HG02759 (cell line): ENCODE measurements around the gene GIPC1.

Experiments used
- ATAC-seq: cut with Tn5 transposase; IDR thresholded peaks from one replicate; pipeline ENCODE4 v1.9.1; 2021; ENCODE audit warnings: mild to moderate bottlenecking, moderate library complexity; ENCODE audit not compliant: unreplicated experiment

GIPC1 gene

DNA sequence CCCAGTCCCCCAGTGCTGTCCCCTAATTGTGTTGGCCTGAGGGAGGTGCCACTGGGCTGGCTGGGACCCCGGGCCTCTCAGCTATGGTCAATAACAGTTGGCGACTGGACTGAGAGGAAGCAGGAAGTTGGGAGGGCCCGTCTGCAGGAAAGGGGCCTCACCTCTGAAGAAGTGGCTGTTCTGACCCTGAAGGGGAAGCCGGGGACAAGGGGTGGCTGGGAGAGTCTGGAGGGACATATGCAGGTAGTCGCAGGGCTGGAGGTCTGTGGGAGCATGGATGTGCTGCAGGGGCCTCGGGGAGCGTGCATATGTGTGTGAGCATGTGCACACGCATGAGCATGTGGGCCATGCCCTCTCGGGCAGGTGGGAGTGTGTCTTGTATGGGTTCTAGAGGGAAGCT is 56.9 kb downstream of the GIPC1 start:
- no peak for ATAC-seq

DNA sequence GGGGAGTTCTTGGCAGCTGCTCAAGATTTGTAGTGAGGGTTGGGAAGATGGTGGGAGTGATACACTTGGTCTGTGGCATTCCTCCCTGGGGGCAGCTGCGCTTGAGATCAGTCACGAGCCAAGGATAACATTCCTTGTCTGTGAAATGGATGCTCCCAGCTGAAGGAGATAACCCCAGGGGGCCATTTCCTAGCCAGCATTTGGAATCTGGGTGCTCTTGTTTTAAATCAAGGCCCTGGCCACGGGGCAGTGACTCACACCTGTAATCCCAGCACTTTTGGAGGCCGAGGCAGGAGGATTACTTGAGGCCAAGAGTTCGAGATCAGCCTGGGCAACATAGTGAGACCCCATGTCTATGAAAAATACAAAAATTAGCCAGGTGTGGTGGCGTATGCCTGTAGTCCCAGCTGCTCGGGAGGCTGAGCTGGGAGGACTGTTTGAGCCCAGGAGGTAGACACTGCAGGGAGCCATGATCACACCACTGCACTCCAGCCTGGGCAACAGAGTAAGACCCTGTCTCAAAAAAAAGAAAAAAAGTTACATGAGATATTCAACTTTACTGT is 58.3 kb downstream of the GIPC1 start:
- ATAC-seq, result no peak

DNA sequence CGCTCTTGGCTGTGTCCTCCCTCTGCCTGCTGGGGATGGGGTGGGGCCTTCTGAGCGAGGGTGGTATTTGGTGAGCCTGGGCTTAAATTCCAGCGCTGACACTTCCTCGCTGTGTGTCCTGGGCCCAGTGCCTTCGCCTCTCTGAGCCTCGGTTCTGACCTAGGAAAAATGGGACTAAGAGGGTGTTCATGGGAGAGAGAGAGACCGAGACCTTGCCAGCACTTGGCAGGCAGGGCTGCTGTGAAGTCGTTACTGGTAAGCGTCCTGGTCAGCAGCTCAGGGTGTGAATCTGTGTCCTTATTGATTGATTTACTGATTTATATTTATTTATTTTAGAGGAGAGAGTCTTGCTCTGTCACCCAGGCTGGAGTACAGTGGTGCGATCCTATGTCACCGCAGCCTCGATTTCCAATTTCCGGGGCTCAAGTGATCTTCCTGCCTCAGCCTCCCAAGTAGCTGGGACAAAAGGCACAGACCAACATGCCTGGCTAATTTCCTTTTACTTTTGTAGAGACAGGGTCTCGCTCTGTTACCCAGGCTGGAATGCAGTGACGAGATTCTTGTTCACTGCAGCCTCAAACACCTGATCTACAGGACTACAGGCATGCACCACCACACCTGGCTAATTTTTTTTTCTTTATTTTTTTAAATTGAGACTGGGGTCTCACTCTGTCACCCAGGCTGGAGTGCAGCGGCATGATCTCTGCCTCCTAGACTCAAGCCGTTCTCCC is 60.4 kb downstream of the GIPC1 start:
- no peak for ATAC-seq

- ATAC-seq, result no peak
Observed at GRCh38 chr19:14434543-14435319, 61.2 kb downstream of the GIPC1 start.

- ATAC-seq, result peak; percentile 29
Observed at GRCh38 chr19:14433554-14434501, 62.1 kb downstream of the GIPC1 start.

DNA sequence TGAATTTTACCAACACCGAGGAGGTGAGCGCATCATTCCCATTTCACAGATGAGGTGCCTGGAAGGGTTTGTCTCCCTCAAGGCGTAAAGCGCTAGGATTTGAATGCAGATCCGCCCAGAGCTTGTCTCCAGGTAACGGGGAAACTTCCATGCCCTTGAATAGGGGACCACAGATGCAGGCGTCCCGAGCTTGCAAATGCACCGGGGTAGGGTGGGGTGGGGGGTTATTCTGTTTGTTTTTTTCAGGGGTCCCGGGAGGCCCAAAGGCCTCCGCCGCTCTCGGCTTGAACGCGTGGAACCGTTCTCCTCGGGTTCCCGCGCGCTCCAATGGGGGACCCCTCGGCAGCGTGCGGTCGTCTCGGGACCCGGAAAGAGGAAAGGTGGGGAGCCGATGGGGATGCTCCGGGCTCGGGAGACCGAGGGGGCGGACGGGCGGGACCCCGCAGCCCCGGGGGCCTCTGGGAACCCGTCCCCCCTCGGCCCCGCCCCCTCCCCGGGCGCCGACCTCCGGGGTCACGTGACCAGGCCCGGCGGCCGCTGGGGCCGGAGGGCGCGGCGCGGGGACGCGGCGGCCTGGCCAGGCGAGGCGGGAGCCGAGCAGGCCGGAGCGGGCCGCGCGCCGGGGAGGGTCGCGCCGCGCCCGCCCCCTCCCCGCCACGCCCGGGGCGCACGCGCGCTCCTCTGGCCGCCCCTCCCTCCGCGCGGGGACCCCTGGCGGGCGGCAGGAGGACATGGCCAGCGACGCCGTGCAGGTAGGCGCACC is 63.0 kb downstream of the GIPC1 start, which contains the start of gene PKN1:
Gene PKN1 (plus strand): TSS at position 516 of the 763 bp plus-strand sequence. CDS start 216 bp downstream, at position 732.
- ATAC-seq, result peak; percentile 71

- ATAC-seq, result no peak
Observed at GRCh38 chr19:14430712-14431111, 65.2 kb downstream of the GIPC1 start.

- no peak for ATAC-seq
Observed at GRCh38 chr19:14428882-14429416, 67.0 kb downstream of the GIPC1 start.
